ENCODE data around the gene C2CD2L. TPM values are rescaled to one million over a fixed set of nuclear protein-coding genes. Genes with fewer than 3 reads are reported as not detected.

Gene C2CD2L
- total RNA-seq, 3 donors from 2014 or later, result 25.8 to 47.1 (median 36.1) TPM

DNA sequence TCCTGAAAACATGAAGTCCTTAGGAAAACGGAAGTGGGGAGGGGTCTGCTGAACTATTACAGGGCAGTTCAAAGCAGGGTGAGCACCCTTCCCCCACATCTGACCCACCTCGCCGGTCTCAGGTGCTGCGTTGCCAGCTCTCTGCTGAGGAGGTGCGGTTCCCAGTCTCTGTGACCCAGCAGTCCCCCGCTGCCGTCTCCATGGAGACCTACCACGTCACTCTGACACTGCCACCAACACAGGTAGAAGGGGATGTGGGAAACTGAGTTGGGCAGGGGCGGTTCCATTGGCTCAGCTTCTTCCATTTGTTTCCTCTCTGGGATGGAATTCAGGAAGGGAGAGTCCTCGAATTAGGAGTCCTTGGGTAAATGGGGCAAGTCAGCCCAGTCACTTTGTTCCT lies 3.3 kb downstream of the C2CD2L start:
- peaks cover 17% of the 10 kb centered on the region for H3K4me1 ChIP-seq (ENCODE audit: low read depth)
- no peak for TF ChIP-seq CTCF (IDR thresholded peaks at IDR 0.05)
- no peaks in the 10 kb centered on the region for H3K9me3 ChIP-seq
- DNase-seq, result peak in 1 of 3 donors; percentile 25
- H3K4me3 ChIP-seq, result no peak overlapping the region
- intact Hi-C loops (cut with DNase I, micrococcal nuclease), result no loop called here
- H3K36me3 ChIP-seq (ENCODE audit: low read depth), result no peaks in the 10 kb centered on the region
- ATAC-seq, result no peak

GRCh38 chr11:119111361-119111925 lies 4.3 kb downstream of the C2CD2L start:
- no peak for TF ChIP-seq CTCF (IDR thresholded peaks at IDR 0.05)
- no peak overlapping the region for H3K4me3 ChIP-seq
- peaks cover 17% of the 10 kb centered on the region for H3K4me1 ChIP-seq (ENCODE audit: low read depth)
- no peak for ATAC-seq
- intact Hi-C loops (cut with DNase I, micrococcal nuclease), result no loop called here
- DNase-seq, result no peak
- no peaks in the 10 kb centered on the region for H3K9me3 ChIP-seq
- H3K36me3 ChIP-seq (ENCODE audit: low read depth), result no peaks in the 10 kb centered on the region

GRCh38 chr11:119112314-119113020 lies 5.3 kb downstream of the C2CD2L start:
- no peaks in the 10 kb centered on the region for H3K9me3 ChIP-seq
- DNase-seq (no peak), ATAC-seq (no peak)
- no peaks in the 10 kb centered on the region for H3K36me3 ChIP-seq (ENCODE audit: low read depth)
- H3K4me3 ChIP-seq, result no peak overlapping the region
- TF ChIP-seq CTCF (IDR thresholded peaks at IDR 0.05), result no peak
- peaks cover 17% of the 10 kb centered on the region for H3K4me1 ChIP-seq (ENCODE audit: low read depth)
- intact Hi-C loops (cut with DNase I, micrococcal nuclease), result no loop called here

DNA sequence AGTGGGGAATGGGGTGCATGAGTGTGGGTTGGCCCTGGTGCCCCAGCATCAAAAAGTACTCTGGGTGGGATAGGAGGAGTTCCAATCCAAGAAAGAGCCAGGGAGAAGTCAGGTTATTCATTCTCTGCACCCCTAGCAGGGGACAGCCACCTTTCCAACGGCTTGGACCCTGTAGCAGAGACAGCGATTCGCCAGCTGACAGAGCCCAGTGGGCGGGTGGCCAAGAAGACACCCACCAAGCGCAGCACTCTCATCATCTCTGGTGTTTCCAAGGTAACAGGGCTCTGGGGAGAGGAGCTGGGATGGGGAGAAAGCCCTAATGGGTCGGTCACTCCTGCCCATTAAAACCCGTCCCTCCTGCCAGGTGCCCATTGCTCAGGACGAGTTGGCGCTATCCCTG lies 6.6 kb downstream of the C2CD2L start:
- Histone ChIP-seq H3K4me1 (ENCODE audit: low read depth) (peaks cover 10% of the 10 kb centered on the region), H3K4me3 (no peak overlapping the region), H3K36me3 (ENCODE audit: low read depth) (no peaks in the 10 kb centered on the region), H3K9me3 (no peaks in the 10 kb centered on the region)
- ATAC-seq (no peak), DNase-seq (no peak)
- no peak for TF ChIP-seq CTCF (IDR thresholded peaks at IDR 0.05)
- intact Hi-C loops (cut with DNase I, micrococcal nuclease), result no loop called here

GRCh38 chr11:119114351-119114750 lies 7.2 kb downstream of the C2CD2L start:
- ATAC-seq, result no peak
- H3K9me3 ChIP-seq, result no peaks in the 10 kb centered on the region
- DNase-seq, result no peak
- no peak overlapping the region for H3K4me3 ChIP-seq
- H3K4me1 ChIP-seq (ENCODE audit: low read depth), result peaks cover 6% of the 10 kb centered on the region
- H3K36me3 ChIP-seq (ENCODE audit: low read depth), result no peaks in the 10 kb centered on the region
- TF ChIP-seq CTCF (IDR thresholded peaks at IDR 0.05), result no peak
- intact Hi-C loops (cut with DNase I, micrococcal nuclease), result no loop called here

Data from mucosa of descending colon (tissue), 3 donors.